Immature natural killer cell (primary cell): ENCODE results near the gene BIRC3. TPM values are rescaled to one million over a fixed set of nuclear protein-coding genes. Genes with fewer than 3 reads are reported as not detected.
"Not testable (repeated sequence)": the region's sequence is repeated elsewhere in the genome, so short reads cannot be mapped to it uniquely, and the experiment has no call there.

Experiments
- DNase-seq, 3 donors: peaks; one replicate each; pipeline ENCODE4 v3.0.0; 2022; ENCODE audit warnings: mixed read lengths in 1 of 3
- H3K27ac Mint-ChIP-seq, 6 donors: one replicate each; pipeline ENCODE4 v1.8.0; 2020; ENCODE audit warnings: mixed read lengths in 6 of 6, mild to moderate bottlenecking in 5 of 6, inconsistent platforms in 4 of 6, moderate library complexity in 3 of 6
- H3K27me3 Mint-ChIP-seq, 3 donors: one replicate each; pipeline ENCODE4 v1.8.0; 2020 to 2021; ENCODE audit warnings: low read depth in 3 of 3, mild to moderate bottlenecking in 3 of 3, mixed read lengths in 3 of 3, moderate library complexity in 3 of 3, inconsistent platforms in 1 of 3
- H3K36me3 Mint-ChIP-seq, 3 donors: one replicate each; pipeline ENCODE4 v1.8.0; 2020; ENCODE audit warnings: mixed read lengths in 3 of 3, inconsistent platforms in 2 of 3, mild to moderate bottlenecking in 2 of 3
- H3K4me1 Mint-ChIP-seq, 2 donors: one replicate each; pipeline ENCODE4 v1.8.0; 2020; ENCODE audit warnings: inconsistent platforms in 2 of 2, mild to moderate bottlenecking in 2 of 2, mixed read lengths in 2 of 2, moderate library complexity in 1 of 2
- H3K4me3 Mint-ChIP-seq, 5 donors: one replicate each; pipeline ENCODE4 v1.8.0; 2020; ENCODE audit warnings: mild to moderate bottlenecking in 5 of 5, mixed read lengths in 5 of 5, inconsistent platforms in 3 of 5, moderate library complexity in 3 of 5
- H3K9me3 Mint-ChIP-seq, 6 donors: one replicate each; pipeline ENCODE4 v1.8.0; 2020; ENCODE audit warnings: mild to moderate bottlenecking in 6 of 6, mixed read lengths in 6 of 6, inconsistent platforms in 4 of 6, moderate library complexity in 3 of 6
- polyA plus RNA-seq, 3 donors: library from polyadenylated mRNA; unstranded; fragments of 300-500 nt; fragmentation: Illumina TruSeq; gene quantifications; one replicate each; pipeline ENCODE4 v1.2.3, GENCODE V29; 2021

BIRC3 gene
- polyA plus RNA-seq, 3 donors from 2014 or later = 5.0 to 7.1 (median 5.5) TPM

GRCh38 chr11:102320679-102321078 lies 3.4 kb downstream of the BIRC3 start:
- H3K9me3 Mint-ChIP-seq = no peaks in the 10 kb centered on the region
- no peaks in the 10 kb centered on the region for H3K36me3 Mint-ChIP-seq
- H3K27me3 Mint-ChIP-seq = peaks cover 7 to 25% (median 21%) of the 10 kb centered on the region in 3 donors

GRCh38 chr11:102322560-102322959 lies 5.3 kb downstream of the BIRC3 start:
- H3K9me3 Mint-ChIP-seq = no peaks in the 10 kb centered on the region
- peaks cover 47 to 52% of the 10 kb centered on the region in 2 donors for H3K4me1 Mint-ChIP-seq
- H3K27me3 Mint-ChIP-seq = peaks cover 2 to 14% (median 12%) of the 10 kb centered on the region in 3 donors
- DNase-seq = peak; percentile 30 to 35 (median 34)
- peaks cover 0 to under 1% (median under 1%) of the 10 kb centered on the region in 3 donors for H3K36me3 Mint-ChIP-seq
- H3K27ac Mint-ChIP-seq = peak overlapping the region; percentile 83 to 95 (median 88)
- H3K4me3 Mint-ChIP-seq = peak overlapping the region; percentile 26 to 69 (median 67)

More at GRCh38 chr11:102320679-102321078, 3.4 kb downstream of the BIRC3 start:
- no peak for DNase-seq
- Mint-ChIP-seq H3K27ac (peak overlapping the region; percentile 72 to 95 (median 86)), H3K4me1 (peaks cover 65 to 71% of the 10 kb centered on the region in 2 donors), H3K4me3 (peak overlapping the region; percentile 8 to 96 (median 36))

GRCh38 chr11:102323542-102324251 lies 6.4 kb downstream of the BIRC3 start:
- peak overlapping the region in 1 of 6 donors; percentile 36 for H3K27ac Mint-ChIP-seq
- H3K4me3 Mint-ChIP-seq = no peak overlapping the region
- H3K27me3 Mint-ChIP-seq = peaks cover 0 to 9% (median 8%) of the 10 kb centered on the region in 3 donors
- no peaks in the 10 kb centered on the region for H3K9me3 Mint-ChIP-seq
- peaks cover 38 to 41% of the 10 kb centered on the region in 2 donors for H3K4me1 Mint-ChIP-seq
- DNase-seq = no peak
- H3K36me3 Mint-ChIP-seq = peaks cover 4 to 10% (median 6%) of the 10 kb centered on the region in 3 donors

GRCh38 chr11:102325088-102325487 lies 7.8 kb downstream of the BIRC3 start:
- peak overlapping the region in 1 of 6 donors; percentile 31 for H3K27ac Mint-ChIP-seq
- no peaks in the 10 kb centered on the region for H3K9me3 Mint-ChIP-seq
- no peak for DNase-seq
- H3K36me3 Mint-ChIP-seq = peaks cover 7 to 17% (median 16%) of the 10 kb centered on the region in 3 donors
- H3K4me3 Mint-ChIP-seq = no peak overlapping the region
- peaks cover 26 to 27% of the 10 kb centered on the region in 2 donors for H3K4me1 Mint-ChIP-seq
- peaks cover 0 to 7% (median 6%) of the 10 kb centered on the region in 3 donors for H3K27me3 Mint-ChIP-seq

- Mint-ChIP-seq H3K4me1 (no peaks in the 10 kb centered on the region), H3K4me3 (no peak overlapping the region), H3K36me3 (peaks cover 22 to 30% (median 26%) of the 10 kb centered on the region in 3 donors), H3K27ac (no peak overlapping the region), H3K27me3 (no peaks in the 10 kb centered on the region), H3K9me3 (no peaks in the 10 kb centered on the region)
- DNase-seq = no peak
Measured at GRCh38 chr11:102328748-102329147, 11.5 kb downstream of the BIRC3 start.

- H3K9me3 Mint-ChIP-seq = no peaks in the 10 kb centered on the region
- peak overlapping the region in 3 of 6 donors; percentile 1 to 53 (median 10) for H3K27ac Mint-ChIP-seq
- no peak overlapping the region for H3K4me3 Mint-ChIP-seq
- no peaks in the 10 kb centered on the region for H3K27me3 Mint-ChIP-seq
- peaks cover 22 to 36% (median 26%) of the 10 kb centered on the region in 3 donors for H3K36me3 Mint-ChIP-seq
- DNase-seq = no peak
- no peaks in the 10 kb centered on the region for H3K4me1 Mint-ChIP-seq
Measured at GRCh38 chr11:102330231-102330630, 12.9 kb downstream of the BIRC3 start.

- H3K4me1 Mint-ChIP-seq = no peaks in the 10 kb centered on the region
- H3K9me3 Mint-ChIP-seq = no peaks in the 10 kb centered on the region
- no peak overlapping the region for H3K27ac Mint-ChIP-seq
- H3K4me3 Mint-ChIP-seq = no peak overlapping the region
- peaks cover 22 to 36% (median 26%) of the 10 kb centered on the region in 3 donors for H3K36me3 Mint-ChIP-seq
- DNase-seq = no peak
- no peaks in the 10 kb centered on the region for H3K27me3 Mint-ChIP-seq
Measured at GRCh38 chr11:102331341-102331740, 14.1 kb downstream of the BIRC3 start.

- no peak overlapping the region for H3K4me3 Mint-ChIP-seq
- H3K4me1 Mint-ChIP-seq = no peaks in the 10 kb centered on the region
- no peaks in the 10 kb centered on the region for H3K9me3 Mint-ChIP-seq
- no peaks in the 10 kb centered on the region for H3K27me3 Mint-ChIP-seq
- no peak for DNase-seq
- peak overlapping the region in 3 of 6 donors; percentile 15 to 30 (median 17) for H3K27ac Mint-ChIP-seq
- H3K36me3 Mint-ChIP-seq = peaks cover 22 to 41% (median 30%) of the 10 kb centered on the region in 3 donors
Measured at GRCh38 chr11:102332611-102332994, 15.3 kb downstream of the BIRC3 start.

- peaks cover 4 to 21% (median 11%) of the 10 kb centered on the region in 3 donors for H3K36me3 Mint-ChIP-seq
- DNase-seq = no peak
- H3K27ac Mint-ChIP-seq = peak overlapping the region in 3 of 6 donors; percentile 44 to 69 (median 46)
Measured at GRCh38 chr11:102338479-102339010, 21.3 kb downstream of the BIRC3 start.

GRCh38 chr11:102341311-102341710 lies 24.0 kb downstream of the BIRC3 start:
- H3K27ac Mint-ChIP-seq = not testable (repeated sequence)

More at GRCh38 chr11:102338479-102339010, 21.3 kb downstream of the BIRC3 start:
- Mint-ChIP-seq H3K4me1 (peaks cover 4 to 6% of the 10 kb centered on the region in 2 donors), H3K4me3 (no peak overlapping the region), H3K9me3 (no peaks in the 10 kb centered on the region), H3K27me3 (no peaks in the 10 kb centered on the region)

GRCh38 chr11:102341844-102342318 lies 24.6 kb downstream of the BIRC3 start:
- H3K27ac Mint-ChIP-seq = peak overlapping the region in 5 of 6 donors; percentile 4 to 83 (median 72)
- DNase-seq = peak; percentile 64 to 71 (median 66)
- H3K4me3 Mint-ChIP-seq = no peak overlapping the region

More at GRCh38 chr11:102341311-102341710, 24.0 kb downstream of the BIRC3 start:
- not testable (repeated sequence) for H3K4me3 Mint-ChIP-seq, H3K27me3 Mint-ChIP-seq, H3K9me3 Mint-ChIP-seq, DNase-seq
- H3K36me3 Mint-ChIP-seq = peaks cover 4 to 15% (median 11%) of the 10 kb centered on the region in 3 donors
- peaks cover 12 to 18% of the 10 kb centered on the region in 2 donors for H3K4me1 Mint-ChIP-seq

GRCh38 chr11:102343809-102344208 lies 26.5 kb downstream of the BIRC3 start:
- Mint-ChIP-seq H3K27ac (no peak overlapping the region), H3K27me3 (peaks cover 8 to 22% (median 15%) of the 10 kb centered on the region in 3 donors)

More at GRCh38 chr11:102341844-102342318, 24.6 kb downstream of the BIRC3 start:
- H3K4me1 Mint-ChIP-seq = peaks cover 16 to 22% of the 10 kb centered on the region in 2 donors
- peaks cover 3 to 9% (median 7%) of the 10 kb centered on the region in 3 donors for H3K27me3 Mint-ChIP-seq
- H3K36me3 Mint-ChIP-seq = peaks cover 4 to 10% (median 7%) of the 10 kb centered on the region in 3 donors
- no peaks in the 10 kb centered on the region for H3K9me3 Mint-ChIP-seq

GRCh38 chr11:102345904-102346303 lies 28.6 kb downstream of the BIRC3 start:
- Mint-ChIP-seq H3K9me3 (no peaks in the 10 kb centered on the region), H3K36me3 (peaks cover 0 to 7% (median 0%) of the 10 kb centered on the region in 3 donors), H3K27me3 (peaks cover 8 to 24% (median 15%) of the 10 kb centered on the region in 3 donors), H3K4me1 (peaks cover 36 to 52% of the 10 kb centered on the region in 2 donors), H3K27ac (peak overlapping the region; percentile 96 to 100 (median 100)), H3K4me3 (peak overlapping the region; percentile 95 to 100 (median 99))
- DNase-seq = no peak

More at GRCh38 chr11:102343809-102344208, 26.5 kb downstream of the BIRC3 start:
- H3K36me3 Mint-ChIP-seq = peaks cover 0 to 7% (median 0%) of the 10 kb centered on the region in 3 donors
- no peak for DNase-seq
- H3K4me3 Mint-ChIP-seq = no peak overlapping the region
- H3K4me1 Mint-ChIP-seq = peaks cover 28 to 36% of the 10 kb centered on the region in 2 donors
- H3K9me3 Mint-ChIP-seq = no peaks in the 10 kb centered on the region

- H3K4me3 Mint-ChIP-seq = peak overlapping the region; percentile 95 to 100 (median 99)
- H3K9me3 Mint-ChIP-seq = no peaks in the 10 kb centered on the region
- peaks cover 0 to 10% (median 0%) of the 10 kb centered on the region in 3 donors for H3K36me3 Mint-ChIP-seq
- DNase-seq = no peak
- peak overlapping the region; percentile 96 to 100 (median 100) for H3K27ac Mint-ChIP-seq
- H3K4me1 Mint-ChIP-seq = peaks cover 36 to 52% of the 10 kb centered on the region in 2 donors
- peaks cover 8 to 24% (median 18%) of the 10 kb centered on the region in 3 donors for H3K27me3 Mint-ChIP-seq
Measured at GRCh38 chr11:102346456-102346747, 29.1 kb downstream of the BIRC3 start.
